Stimulated activated naive B cell treated with anti-CD40 and anti-IgM and Interleukin-4, amounts not matched to agents 10 μg/mL and 1 μg/mL and 100 μg/mL, for 72 hours (primary cell): Measurements from ENCODE around the gene PHACTR2.
A peak's percentile ranks its signal among the peaks of the same experiment; 100 is the strongest.
"Not testable (repeated sequence)": the region's sequence is repeated elsewhere in the genome, so short reads cannot be mapped to it uniquely, and the experiment has no call there.

Source experiments
- ATAC-seq, 2 donors: fragments of 150-1000 bp; cut with Tn5 transposase; replicated peaks; 2 replicates each; pipeline ENCODE4 v1.10.0; 2021; ENCODE audit warnings: moderate library complexity in 1 of 2
- DNase-seq: peaks from one replicate; pipeline ENCODE4 v3.0.0; 2021
- H3K27ac Mint-ChIP-seq: one replicate; pipeline ENCODE4 v1.8.0; 2022; ENCODE audit warnings: mild to moderate bottlenecking, mixed read lengths
- H3K27me3 Mint-ChIP-seq, 2 donors: one replicate each; pipeline ENCODE4 v1.8.0; 2022; ENCODE audit warnings: mixed read lengths in 2 of 2
- H3K36me3 Mint-ChIP-seq, 2 donors: one replicate each; pipeline ENCODE4 v1.8.0; 2022; ENCODE audit warnings: mixed read lengths in 2 of 2, mild to moderate bottlenecking in 1 of 2
- H3K4me1 Mint-ChIP-seq, 2 donors: one replicate each; pipeline ENCODE4 v1.8.0; 2022; ENCODE audit warnings: mixed read lengths in 2 of 2, mild to moderate bottlenecking in 1 of 2
- H3K4me3 Mint-ChIP-seq, 2 donors: one replicate each; pipeline ENCODE4 v1.8.0; 2022; ENCODE audit warnings: mild to moderate bottlenecking in 2 of 2, mixed read lengths in 2 of 2, moderate library complexity in 1 of 2
- H3K9me3 Mint-ChIP-seq, 2 donors: one replicate each; pipeline ENCODE4 v1.8.0; 2022; ENCODE audit warnings: mixed read lengths in 2 of 2, mild to moderate bottlenecking in 1 of 2

Gene PHACTR2

DNA sequence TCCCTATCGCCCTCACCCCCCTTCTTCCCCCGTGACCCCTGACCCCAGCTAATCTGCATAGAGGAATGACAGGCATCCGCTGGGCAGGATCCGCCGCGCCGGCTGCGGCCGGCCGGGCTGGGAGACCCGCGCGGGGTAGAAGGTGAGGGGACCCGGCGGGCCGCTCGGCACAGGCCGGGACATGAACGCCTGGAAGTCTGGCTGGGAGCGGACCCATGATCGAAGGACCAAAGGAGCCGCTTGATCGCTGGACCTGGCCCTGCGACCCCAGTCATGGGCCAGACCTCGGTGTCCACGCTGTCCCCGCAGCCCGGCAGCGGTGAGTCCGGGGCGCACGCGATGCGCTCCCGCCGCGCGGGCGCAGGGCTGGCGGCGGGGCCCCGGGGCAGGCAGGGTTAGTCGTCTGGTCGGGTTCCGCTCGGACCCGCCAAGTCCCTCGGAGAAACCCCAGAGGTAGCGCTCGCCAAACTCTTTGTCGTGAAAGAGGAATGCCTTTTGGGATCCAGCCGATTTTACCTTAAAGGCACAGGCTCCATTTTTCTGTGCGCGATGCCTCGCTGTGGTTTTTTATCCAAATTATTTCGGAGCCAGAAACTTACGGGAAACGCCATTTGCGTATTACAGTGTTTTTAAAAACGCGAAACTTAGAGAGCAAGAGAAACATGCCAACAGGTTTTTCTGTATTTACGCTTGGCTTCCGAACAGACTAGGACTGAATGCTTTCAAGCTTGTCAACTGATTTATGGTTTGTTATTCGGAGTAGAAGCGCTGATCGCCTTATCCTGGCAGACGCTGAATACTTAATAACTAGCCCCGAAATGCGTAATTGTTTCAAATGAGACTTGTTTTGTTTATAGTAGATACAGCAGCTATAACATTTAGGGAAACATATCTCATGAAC is at the start of gene PHACTR2:
Gene PHACTR2, plus strand, starts transcription at position 75 of the 901 bp plus-strand sequence. Its CDS starts 199 bp downstream, at position 274.
- Mint-ChIP-seq H3K36me3 (peaks cover 6 to 10% of the 10 kb centered on the region in 2 donors), H3K27me3 (peaks cover 30 to 35% of the 10 kb centered on the region in 2 donors), H3K9me3 (peaks cover 10% of the 10 kb centered on the region in 2 donors), H3K4me1 (peaks cover 0 to 7% of the 10 kb centered on the region in 2 donors), H3K27ac (peak within 1 kb of the TSS; percentile 31), H3K4me3 (peak within 1 kb of the TSS; percentile 80 to 83)
- DNase-seq (peak; percentile 22), ATAC-seq (peak; percentile 89)

DNA sequence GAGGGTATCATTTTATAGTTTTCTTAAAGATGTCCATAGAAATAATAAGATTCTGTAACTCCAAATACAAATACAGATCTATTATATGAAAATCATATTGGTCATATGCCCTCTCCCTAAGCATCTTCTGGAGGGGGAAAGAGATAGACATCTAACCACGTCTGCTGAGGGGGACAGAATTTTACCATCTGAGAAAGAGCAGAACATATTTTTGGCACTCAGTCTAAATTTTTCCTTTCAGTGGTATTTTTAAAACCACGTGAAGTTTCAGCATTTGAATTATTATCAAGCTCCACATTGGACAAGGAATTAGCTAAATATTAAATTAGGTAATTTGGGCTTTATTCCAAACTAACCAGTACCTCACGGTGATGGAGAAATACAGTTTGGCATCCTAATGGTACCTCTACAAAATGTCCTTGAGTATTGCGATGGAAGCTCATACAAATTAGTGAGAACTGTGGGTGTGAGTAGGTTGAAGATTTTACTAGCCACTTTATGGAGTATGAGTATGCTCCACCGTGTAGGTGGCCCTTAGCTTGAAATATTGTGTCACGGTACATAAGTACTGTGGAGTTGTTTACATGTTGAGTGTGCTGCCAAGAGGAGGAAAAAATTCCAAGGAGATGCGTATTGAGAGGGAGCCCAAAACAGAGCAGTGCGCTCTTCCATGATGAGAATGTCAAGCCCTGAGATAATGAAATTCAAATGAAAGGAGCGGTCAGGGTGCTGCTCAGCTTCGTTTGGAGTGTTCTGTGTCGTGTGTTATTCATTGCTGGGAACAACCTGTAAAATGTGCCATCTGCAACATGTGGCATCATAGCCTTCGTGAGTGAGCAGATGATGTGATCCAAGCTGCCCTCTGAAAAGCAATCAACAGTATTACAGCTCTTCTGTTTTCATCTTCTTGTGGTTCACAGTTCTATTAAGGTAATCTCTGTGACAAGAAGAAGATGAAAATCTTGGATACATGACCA is 48.4 kb upstream of the PHACTR2 start:
- Mint-ChIP-seq H3K27me3 (no peaks in the 10 kb centered on the region), H3K4me3 (no peak overlapping the region), H3K27ac (no peak overlapping the region), H3K36me3 (no peaks in the 10 kb centered on the region), H3K9me3 (peaks cover 0 to 3% of the 10 kb centered on the region in 2 donors), H3K4me1 (peaks cover 4 to 10% of the 10 kb centered on the region in 2 donors)
- no peak for ATAC-seq
- DNase-seq = no peak

DNA sequence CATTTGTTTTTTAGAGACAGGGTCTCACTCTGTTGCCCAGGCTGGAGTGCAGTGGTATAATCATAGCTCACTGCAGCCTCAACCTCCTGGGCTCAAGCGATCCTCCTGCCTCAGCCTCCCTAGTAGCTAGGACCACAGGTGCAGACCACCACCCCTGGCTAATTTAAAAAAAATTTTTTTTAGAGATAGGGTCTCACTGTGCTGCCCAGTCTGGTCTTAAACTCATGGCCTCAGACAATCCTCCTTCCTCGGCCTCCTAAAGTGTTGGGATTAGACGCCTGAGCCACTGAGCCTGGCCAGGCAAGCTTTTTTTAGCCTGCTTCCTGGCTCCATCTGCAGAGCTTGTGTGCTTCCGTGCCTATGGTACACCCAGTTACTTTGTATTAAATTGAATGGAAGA is 46.6 kb upstream of the PHACTR2 start:
- not testable (repeated sequence) for H3K9me3 Mint-ChIP-seq, H3K4me1 Mint-ChIP-seq, H3K36me3 Mint-ChIP-seq, H3K27ac Mint-ChIP-seq, H3K27me3 Mint-ChIP-seq, H3K4me3 Mint-ChIP-seq, ATAC-seq, DNase-seq

DNA sequence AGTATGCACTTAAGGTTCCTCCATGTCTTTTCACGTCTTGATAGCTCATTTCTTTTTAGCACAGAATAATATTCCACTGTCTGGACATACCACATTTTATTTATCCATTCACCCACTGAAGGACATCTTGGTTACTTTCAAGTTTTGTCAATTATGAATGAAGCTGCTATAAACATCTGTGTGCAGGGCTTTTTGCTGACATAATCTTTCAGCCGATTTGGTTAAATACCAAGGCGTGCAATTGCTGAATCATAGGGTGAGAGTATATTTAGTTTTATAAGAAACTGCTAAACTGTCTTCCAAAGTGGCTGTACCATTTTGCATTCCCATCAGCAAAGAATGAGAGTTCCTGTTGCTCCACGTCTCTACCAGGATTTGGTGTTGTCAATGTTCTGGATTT is 44.9 kb upstream of the PHACTR2 start:
- Mint-ChIP-seq H3K4me3 (no peak overlapping the region), H3K4me1 (peaks cover 4 to 10% of the 10 kb centered on the region in 2 donors), H3K9me3 (peaks cover 0 to 3% of the 10 kb centered on the region in 2 donors), H3K27ac (no peak overlapping the region), H3K36me3 (no peaks in the 10 kb centered on the region), H3K27me3 (no peaks in the 10 kb centered on the region)
- DNase-seq (no peak), ATAC-seq (no peak)

DNA sequence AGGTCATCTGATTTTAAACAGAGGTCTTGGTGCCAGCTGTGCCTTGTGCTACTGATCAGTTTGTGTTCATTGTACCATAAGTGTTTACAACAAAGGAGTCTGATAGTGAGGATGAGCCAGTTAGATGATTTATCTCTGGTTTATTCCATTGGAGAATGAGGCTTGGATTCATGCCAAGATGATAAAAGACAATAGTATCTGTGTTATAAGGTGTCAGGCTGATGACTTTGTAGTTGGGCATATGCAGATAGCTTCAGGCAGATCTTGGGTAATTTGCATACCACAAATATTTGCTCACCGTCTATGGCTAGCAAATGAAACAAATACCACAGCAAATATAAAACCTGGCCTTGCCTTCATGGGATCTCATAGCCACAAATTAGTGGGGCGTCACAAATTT is 43.3 kb upstream of the PHACTR2 start:
- ATAC-seq = no peak
- peaks cover 2 to 3% of the 10 kb centered on the region in 2 donors for H3K4me1 Mint-ChIP-seq
- no peaks in the 10 kb centered on the region for H3K27me3 Mint-ChIP-seq
- no peaks in the 10 kb centered on the region for H3K36me3 Mint-ChIP-seq
- H3K27ac Mint-ChIP-seq = no peak overlapping the region
- peaks cover 0 to 3% of the 10 kb centered on the region in 2 donors for H3K9me3 Mint-ChIP-seq
- no peak for DNase-seq
- H3K4me3 Mint-ChIP-seq = no peak overlapping the region

DNA sequence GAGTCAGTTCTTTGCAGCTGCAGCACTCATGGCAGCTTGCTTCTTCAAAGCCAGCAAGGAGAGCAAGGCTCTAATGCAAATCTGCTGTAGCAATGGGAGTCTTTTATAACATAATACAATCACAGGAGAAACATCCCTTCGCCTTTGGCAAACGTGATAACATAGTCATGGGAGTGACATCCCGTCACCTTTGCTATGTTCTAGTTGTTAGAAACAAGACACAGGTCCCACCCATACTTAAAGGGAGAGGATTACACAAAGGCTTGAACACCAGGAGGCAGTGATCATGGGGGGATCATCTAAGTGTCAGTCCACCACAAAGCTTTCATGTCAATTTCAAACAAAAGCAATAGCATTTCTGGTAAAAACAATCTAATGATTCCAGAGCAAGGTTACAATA is 40.1 kb upstream of the PHACTR2 start:
- no peak overlapping the region for H3K27ac Mint-ChIP-seq
- no peak overlapping the region for H3K4me3 Mint-ChIP-seq
- peaks cover 0 to 2% of the 10 kb centered on the region in 2 donors for H3K9me3 Mint-ChIP-seq
- no peaks in the 10 kb centered on the region for H3K27me3 Mint-ChIP-seq
- H3K36me3 Mint-ChIP-seq = no peaks in the 10 kb centered on the region
- ATAC-seq (no peak), DNase-seq (no peak)
- H3K4me1 Mint-ChIP-seq = no peaks in the 10 kb centered on the region

DNA sequence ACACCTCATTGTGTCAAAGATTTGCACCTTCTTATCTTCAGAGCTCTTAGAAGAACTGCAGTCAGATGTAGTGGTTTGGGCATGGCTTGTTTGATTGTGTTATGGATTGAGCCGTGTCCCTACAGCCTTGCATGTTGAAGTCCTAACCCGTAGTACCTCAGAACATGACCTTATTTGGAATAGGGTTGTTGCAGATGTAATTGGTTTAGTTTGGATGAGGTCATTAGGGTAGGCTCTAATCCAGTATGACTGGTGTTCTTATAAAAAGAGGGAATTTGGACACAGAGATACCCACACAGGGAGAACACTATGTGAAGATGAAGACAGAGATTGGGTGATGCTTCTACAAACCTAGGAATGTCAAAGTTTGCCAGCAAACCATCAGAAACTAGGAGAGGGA is 35.4 kb upstream of the PHACTR2 start:
- Mint-ChIP-seq H3K9me3 (peaks cover 2 to 3% of the 10 kb centered on the region in 2 donors), H3K4me1 (peaks cover 2 to 10% of the 10 kb centered on the region in 2 donors), H3K27me3 (no peaks in the 10 kb centered on the region), H3K4me3 (no peak overlapping the region), H3K27ac (no peak overlapping the region), H3K36me3 (no peaks in the 10 kb centered on the region)
- no peak for ATAC-seq
- DNase-seq = no peak

DNA sequence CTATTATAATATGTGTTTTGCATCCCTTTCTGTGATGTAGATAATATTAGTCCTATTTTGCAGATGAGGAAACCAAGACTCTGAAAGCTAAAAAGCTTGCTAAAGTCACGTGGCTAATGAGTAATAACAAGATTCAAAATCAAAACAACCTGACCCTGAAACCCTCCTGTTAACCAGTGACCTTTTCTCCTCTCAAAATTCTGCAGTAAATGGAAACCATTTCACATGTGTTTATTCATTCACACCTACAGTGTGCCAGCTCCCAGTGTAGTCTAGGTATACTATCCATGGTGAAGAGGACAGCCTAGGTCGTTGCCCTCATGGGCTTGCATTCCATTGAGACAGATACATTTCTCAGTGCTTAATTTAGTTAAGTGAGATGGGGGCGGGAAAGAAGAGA is 30.6 kb upstream of the PHACTR2 start:
- Mint-ChIP-seq H3K27me3 (no peaks in the 10 kb centered on the region), H3K27ac (peak overlapping the region; percentile 10), H3K9me3 (peaks cover 7 to 15% of the 10 kb centered on the region in 2 donors), H3K36me3 (peaks cover 1 to 9% of the 10 kb centered on the region in 2 donors), H3K4me1 (peaks cover 20 to 26% of the 10 kb centered on the region in 2 donors), H3K4me3 (peak overlapping the region in 1 of 2 donors; percentile 4)
- ATAC-seq (peak; percentile 87 to 88), DNase-seq (no peak)

DNA sequence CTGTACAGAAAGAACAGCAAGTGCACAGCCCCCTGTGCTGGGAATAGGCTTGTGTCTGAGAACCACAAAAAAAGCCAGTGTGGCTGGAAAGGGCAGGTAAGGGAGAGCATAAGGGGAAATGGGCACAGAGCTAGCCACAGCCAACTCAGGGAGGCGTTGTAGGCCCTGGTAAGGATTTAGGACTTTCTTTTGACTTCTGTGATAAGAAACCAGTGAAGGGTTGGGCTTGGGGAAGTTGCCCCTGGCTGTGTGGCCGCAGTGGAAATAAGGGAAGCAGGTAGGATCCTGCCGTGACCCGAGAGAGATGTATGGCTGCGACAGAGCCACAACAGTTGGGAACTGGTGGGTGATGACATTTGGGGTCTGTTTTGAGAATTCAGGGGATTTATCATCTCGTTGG is 30.0 kb upstream of the PHACTR2 start:
- Mint-ChIP-seq H3K36me3 (peaks cover 1 to 9% of the 10 kb centered on the region in 2 donors), H3K4me1 (peaks cover 20 to 26% of the 10 kb centered on the region in 2 donors), H3K27ac (peak overlapping the region; percentile 10), H3K4me3 (peak overlapping the region in 1 of 2 donors; percentile 4), H3K9me3 (peaks cover 7 to 15% of the 10 kb centered on the region in 2 donors), H3K27me3 (no peaks in the 10 kb centered on the region)
- ATAC-seq (peak; percentile 77 to 78), DNase-seq (peak; percentile 1)

DNA sequence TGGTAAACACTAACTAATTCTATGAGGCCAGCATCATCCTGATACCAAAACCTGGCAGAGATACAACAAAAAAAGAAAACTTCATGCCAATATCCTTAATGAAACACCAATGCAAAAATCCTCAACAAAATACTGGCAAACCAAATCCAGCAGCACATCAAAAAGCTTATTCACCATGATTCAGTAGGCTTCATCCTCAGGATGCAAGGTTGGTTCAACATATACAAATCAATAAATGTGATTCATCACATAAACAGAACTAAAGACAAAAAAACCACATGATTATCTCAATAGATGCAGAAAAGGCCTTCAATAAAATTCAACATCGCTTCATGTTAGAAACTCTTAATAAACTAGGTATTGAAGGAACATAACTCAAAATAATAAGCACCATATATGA is 28.4 kb upstream of the PHACTR2 start:
- H3K4me3 Mint-ChIP-seq, ATAC-seq, DNase-seq, H3K27me3 Mint-ChIP-seq, H3K27ac Mint-ChIP-seq, H3K36me3 Mint-ChIP-seq: not testable (repeated sequence)
- peaks cover 7 to 15% of the 10 kb centered on the region in 2 donors for H3K9me3 Mint-ChIP-seq
- H3K4me1 Mint-ChIP-seq = peaks cover 20 to 26% of the 10 kb centered on the region in 2 donors

DNA sequence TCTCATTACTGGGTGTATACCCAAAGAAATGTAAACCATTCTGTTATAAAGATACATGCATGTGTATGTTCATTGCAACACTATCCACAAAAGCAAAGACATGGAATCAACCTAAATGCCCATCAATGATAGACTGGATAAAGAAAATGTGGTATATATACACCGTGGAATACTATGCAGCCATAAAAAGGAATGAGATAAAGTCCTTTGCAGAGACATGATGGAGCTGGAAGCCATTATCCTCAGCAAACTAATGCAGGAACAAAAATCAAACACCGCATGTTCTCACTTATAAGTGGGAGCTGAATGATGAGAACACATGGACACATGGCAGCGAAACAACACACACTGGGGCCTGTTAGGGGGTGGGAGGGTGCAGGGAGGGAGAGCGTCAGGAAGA is 26.4 kb upstream of the PHACTR2 start:
- H3K4me3 Mint-ChIP-seq, H3K36me3 Mint-ChIP-seq, H3K27me3 Mint-ChIP-seq, DNase-seq, H3K27ac Mint-ChIP-seq, ATAC-seq: not testable (repeated sequence)
- peaks cover 20 to 25% of the 10 kb centered on the region in 2 donors for H3K4me1 Mint-ChIP-seq
- peaks cover 5 to 15% of the 10 kb centered on the region in 2 donors for H3K9me3 Mint-ChIP-seq

DNA sequence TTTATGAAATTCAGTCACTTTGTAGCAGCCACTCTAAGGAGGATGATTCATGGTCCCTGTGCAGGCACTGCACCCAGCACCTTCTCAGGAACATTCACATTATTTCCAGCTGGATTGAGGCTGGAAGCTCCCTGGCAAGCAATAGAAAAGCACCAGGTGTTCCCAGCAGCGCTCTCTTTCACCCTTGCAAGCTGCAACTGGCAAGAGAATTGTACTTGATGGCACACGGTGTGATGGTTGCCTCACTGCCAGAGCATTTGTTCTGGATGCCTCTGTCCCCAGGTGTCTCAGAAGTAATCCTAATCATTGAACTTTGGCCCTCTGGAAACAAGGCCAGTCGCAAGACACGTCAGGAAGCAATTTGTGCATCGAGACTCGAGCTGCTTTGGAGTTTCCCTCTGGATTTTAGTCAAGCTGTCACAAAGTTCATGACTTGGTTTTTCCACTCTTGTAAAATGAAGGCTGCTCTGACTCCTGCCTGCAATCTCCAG is 24.9 kb upstream of the PHACTR2 start:
- Mint-ChIP-seq H3K27ac (no peak overlapping the region), H3K36me3 (peaks cover 1 to 16% of the 10 kb centered on the region in 2 donors), H3K27me3 (no peaks in the 10 kb centered on the region), H3K9me3 (peaks cover 7 to 16% of the 10 kb centered on the region in 2 donors), H3K4me1 (peaks cover 11 to 13% of the 10 kb centered on the region in 2 donors), H3K4me3 (no peak overlapping the region)
- DNase-seq = no peak
- no peak for ATAC-seq

DNA sequence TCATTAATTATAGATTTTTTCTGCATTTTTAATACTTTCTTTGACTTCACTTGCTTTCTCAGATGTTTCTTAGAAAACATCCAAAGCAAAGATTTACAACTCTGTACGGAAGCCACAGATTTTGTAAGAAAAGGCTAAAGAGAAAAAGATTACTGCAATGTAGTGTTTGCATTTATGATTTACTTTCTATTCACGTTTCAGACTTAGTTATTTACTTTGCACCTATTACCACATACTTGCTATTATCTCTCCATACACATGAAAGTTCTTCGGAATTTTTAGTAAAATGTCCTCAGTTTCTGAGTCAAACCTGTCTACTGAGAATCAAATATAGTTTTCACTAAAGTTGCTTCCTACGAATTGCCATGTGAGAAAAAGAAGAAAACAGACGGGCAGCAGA is 22.2 kb upstream of the PHACTR2 start:
- H3K4me3 Mint-ChIP-seq = no peak overlapping the region
- H3K9me3 Mint-ChIP-seq = peaks cover 14 to 17% of the 10 kb centered on the region in 2 donors
- H3K4me1 Mint-ChIP-seq = no peaks in the 10 kb centered on the region
- ATAC-seq (no peak), DNase-seq (no peak)
- H3K36me3 Mint-ChIP-seq = peaks cover 5 to 19% of the 10 kb centered on the region in 2 donors
- no peak overlapping the region for H3K27ac Mint-ChIP-seq
- H3K27me3 Mint-ChIP-seq = no peaks in the 10 kb centered on the region

DNA sequence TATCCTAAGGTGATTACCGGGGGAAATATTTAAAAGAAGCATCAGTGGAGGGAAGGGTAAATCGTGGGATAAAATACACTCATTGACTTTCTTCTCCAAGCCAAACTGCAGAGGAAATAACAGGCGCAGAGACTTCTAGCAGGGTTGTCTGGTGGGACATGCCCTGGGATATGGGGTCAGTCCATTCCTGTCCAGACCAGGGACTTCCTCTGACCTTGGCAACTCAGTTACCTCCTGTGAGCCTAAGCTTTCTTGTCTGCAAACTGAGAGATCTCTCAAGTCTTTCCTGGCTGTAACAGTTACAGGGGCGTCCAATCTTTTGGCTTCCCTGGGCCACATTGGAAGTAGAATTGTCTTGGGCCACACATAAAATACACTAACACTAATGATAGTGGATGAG is 21.7 kb upstream of the PHACTR2 start:
- Mint-ChIP-seq H3K4me3 (no peak overlapping the region), H3K27ac (no peak overlapping the region), H3K27me3 (no peaks in the 10 kb centered on the region), H3K4me1 (no peaks in the 10 kb centered on the region), H3K9me3 (peaks cover 17 to 19% of the 10 kb centered on the region in 2 donors), H3K36me3 (peaks cover 5 to 21% of the 10 kb centered on the region in 2 donors)
- ATAC-seq (no peak), DNase-seq (no peak)
